GM03348 (cell line): ENCODE results near the gene CASQ2.
A peak's percentile ranks its signal among the peaks of the same experiment; 100 is the strongest.
"Not testable (repeated sequence)": the region's sequence is repeated elsewhere in the genome, so short reads cannot be mapped to it uniquely, and the experiment has no call there.

Experiments used
- DNase-seq: peaks from one replicate; pipeline ENCODE4 v3.0.0; 2012; ENCODE audit warnings: low spot score

Gene CASQ2

DNA sequence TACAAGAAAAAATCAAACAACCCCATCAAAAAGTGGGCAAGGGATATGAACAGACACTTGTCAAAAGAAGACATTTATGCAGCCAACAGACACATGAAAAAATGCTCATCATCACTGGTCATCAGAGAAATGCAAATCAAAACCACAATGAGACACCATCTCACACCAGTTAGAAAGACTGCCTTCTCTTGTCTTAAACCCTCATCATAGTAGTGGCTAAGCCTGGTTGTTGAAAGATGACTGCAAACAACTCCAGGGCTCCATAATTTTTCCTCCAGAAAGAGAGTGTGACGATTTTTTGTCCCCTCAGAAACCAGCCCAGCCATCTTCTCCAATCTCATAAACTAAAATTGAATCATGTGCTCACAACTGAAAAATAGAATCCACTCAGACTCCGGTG lies 12.1 kb upstream of the CASQ2 start:
- DNase-seq: not testable (repeated sequence)

- not testable (repeated sequence) for DNase-seq
These were observed 10.6 kb upstream of the CASQ2 start for GRCh38 chr1:115779075-115779474.

GRCh38 chr1:115771847-115772457 lies 3.4 kb upstream of the CASQ2 start:
- peak; percentile 91 for DNase-seq

DNA sequence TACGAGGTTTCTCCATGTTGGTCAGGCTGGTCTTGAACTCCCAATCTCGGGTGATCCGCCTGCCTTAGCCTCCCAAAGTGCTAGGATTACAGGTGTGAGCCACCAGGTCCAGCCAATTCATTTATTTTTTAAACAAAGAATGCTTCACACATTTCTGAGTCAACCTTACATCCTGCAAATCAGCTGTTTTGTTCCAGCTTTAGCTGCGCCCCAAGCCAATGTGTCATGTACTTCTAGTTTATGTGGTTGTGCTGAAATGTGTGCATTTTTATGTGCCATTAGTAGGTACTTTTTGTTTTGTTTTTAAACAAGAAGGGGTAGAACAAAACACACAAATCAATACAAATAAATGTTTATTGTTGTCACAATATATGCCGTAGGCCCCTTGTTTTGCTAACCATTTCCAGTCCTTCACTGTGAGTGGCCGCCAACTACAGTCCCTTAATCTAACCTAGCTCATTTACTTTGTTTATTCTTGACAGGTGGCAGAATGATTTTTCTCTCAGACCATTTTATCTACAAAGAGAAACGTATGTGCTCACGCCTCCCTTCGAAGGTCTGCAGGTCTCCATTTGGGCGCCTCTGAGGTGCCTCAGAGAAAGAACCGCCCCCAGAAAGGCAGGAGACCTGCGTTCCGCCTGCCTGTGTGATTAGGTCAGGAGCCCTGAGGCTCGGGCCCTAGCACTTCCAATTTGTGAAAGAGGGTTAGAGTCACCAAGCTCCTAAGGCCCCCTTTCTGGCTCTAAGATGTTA lies 2.8 kb upstream of the CASQ2 start:
- DNase-seq: no peak

DNA sequence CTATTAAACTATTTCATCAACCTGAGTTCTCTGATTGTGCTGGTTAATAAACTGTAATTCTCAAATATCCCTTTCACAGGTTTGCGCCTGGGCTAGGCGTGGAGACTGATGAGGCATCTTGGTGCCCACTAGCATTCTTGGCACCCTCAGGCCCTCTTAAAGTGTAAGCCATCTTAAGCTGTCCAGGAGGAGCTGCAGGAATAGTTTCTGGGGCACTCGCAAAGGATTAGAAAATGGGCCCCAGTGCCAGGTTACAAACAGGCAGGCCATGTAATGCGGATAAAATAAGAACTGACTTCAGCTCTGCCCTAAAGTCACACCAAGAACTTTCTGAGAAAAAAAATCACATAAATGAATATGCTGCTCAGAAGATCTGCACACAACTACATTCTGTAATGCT lies 1.1 kb downstream of the CASQ2 start:
- no peak for DNase-seq

DNA sequence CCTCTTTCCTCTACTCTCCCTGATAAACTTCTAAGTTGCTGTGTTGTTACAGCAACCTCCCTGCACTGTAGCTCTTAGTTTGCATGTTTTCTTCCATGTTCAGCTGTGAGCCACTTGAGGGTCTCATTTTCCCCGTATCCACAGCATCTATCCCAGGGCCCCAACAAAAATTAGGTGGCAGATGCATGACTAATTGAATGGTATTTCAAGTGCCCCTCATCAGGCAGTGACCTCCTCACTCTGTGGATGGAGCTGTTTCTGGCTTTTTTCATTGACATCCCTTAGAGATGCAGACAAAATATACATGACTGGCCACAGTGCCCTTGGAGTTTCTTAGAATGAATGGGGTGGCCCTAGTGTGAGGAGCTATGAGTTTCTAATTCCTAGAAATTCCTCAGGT lies 3.4 kb downstream of the CASQ2 start:
- no peak for DNase-seq

DNA sequence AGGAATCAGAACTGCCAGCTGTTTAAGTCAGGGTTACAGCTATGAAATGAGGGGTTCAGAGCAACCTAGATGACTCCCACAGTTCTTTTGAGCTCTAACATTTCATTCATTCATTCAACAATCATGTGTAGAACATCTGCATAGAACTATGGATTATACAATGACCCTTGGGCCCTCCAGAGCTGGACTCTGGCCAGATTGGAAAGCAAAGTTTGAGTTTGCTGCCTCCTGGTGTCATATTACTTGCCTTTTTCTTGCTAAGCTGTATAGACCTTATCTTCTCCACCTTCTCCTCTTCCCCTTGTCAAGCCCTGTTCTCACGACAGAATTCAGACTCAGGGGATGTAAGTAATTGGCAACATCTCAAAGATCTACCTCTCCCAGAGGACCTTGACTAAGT lies 4.0 kb downstream of the CASQ2 start:
- peak; percentile 32 for DNase-seq

- DNase-seq: no peak
These were observed 5.7 kb downstream of the CASQ2 start for GRCh38 chr1:115762779-115763178.

GRCh38 chr1:115761601-115762302 lies 6.8 kb downstream of the CASQ2 start:
- no peak for DNase-seq

GRCh38 chr1:115757856-115758255 lies 10.7 kb downstream of the CASQ2 start:
- no peak for DNase-seq

DNA sequence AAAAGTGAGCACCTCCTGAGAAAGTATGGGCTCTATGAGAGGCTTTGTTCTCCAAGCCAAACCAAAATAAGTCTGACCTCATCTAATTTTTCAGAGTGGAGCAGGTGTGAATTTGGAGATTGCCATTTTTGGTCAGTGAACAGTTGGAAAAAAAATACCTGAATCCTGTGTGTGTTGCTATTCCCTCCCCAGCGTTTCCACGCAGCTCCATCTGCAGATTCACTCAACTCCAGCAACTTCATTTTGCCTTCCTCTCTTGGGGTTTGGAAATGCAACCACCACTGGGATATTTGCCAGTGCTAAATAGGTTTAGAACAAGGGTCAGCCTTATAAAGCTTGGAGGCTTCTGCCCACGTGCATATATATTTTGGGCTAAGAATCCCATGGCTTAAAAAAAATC lies 11.2 kb downstream of the CASQ2 start:
- no peak for DNase-seq

GRCh38 chr1:115755456-115756370 lies 12.8 kb downstream of the CASQ2 start:
- DNase-seq: no peak

DNA sequence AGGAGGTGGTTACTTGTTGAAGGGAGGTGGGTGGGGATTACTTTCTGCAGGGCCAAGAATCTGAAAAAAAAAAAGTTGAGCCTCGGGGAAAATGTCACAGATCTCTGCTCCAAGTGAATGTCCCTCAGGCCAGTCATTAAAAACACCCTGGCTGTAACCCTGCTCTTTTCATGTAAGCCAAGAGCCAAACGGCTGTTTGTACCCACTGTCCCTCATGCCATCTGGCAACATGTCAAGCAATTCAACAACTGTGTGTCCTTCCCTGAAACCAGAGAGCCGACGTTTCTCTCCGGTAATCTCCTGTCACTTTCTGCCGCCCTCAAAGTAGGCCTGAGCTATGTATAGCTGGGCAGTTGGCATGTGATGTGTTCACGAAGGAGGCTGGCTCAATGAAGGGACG lies 14.7 kb downstream of the CASQ2 start:
- DNase-seq: no peak

DNA sequence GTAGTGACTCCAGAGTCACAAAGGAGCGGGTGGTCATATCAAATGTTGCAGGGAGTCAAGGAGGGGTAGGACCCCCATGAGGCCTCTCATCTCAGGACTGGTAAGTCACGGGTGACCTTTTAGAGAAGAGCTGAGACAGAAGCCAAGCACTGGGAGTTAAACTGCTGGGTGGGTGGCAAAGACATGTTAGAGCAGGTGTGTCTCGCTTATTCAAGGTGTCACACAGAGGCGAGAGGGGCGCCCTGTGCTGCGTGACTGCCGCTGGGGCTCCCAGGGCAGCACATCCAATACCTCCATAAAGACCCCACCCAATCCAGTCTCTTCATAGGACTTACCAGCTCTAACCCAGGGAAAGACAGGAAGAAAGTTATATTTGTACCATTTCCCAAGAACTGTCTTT lies 15.2 kb downstream of the CASQ2 start:
- no peak for DNase-seq

- no peak for DNase-seq
These were observed 19.9 kb downstream of the CASQ2 start for GRCh38 chr1:115748401-115749150.

DNA sequence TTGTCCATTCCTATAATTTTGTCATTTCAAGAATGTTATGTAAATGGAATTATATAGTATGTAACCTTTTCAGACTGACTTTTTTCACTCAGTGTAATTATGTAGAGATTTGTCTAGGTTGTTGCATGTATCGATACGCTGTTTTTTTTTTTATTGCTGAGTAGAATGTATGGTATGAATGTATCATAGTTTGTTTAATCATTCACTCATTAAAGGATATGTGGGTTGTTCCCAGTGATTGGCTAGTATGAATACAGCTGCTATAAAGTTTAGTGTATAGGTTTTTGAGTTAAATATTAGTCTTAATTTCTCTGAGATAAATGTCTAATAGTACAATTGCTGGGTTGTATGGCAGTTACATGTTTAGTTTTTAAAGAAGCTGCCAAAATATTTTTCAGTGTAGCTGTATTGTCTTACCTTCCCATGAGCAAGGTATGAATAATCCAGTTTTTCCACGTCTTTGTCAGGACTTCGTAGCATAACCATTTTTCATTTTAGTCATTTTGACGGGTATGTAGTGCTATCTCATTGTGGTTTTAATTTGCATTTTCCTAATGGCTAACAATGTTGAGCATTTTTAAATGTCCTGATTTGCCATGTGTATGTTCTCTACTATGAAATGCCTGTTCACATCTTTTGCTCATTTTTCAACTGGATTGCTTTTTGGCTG lies 22.4 kb downstream of the CASQ2 start:
- DNase-seq: no peak

DNA sequence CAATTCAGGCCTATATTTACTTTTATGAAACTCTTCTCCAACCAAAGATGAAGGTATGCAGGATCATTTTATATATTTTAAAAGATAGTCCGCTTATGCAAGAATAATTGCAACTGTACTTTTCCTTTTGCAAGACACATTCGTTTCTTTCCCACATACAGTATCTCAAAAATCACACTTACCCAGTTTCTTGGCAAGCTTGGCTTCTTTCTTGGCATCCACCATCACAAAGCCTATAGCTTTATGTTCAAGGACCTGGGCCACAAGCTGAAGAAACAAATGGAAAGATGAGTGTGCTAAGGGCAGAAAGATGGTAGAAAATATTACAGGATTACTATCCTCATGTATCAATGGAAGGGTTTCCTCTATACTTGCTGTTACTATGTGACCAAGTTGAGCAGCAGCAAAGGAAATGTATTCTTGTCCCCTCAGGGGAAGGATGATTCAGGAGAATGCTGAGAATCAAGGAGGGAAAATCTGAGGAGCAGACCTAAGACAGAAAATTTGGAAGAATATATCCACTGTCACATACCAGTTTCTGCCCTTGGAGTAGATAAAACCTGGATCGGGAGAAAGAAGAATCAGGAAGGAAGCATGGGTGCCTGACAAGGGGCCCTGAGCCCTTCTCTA lies 23.8 kb downstream of the CASQ2 start:
- DNase-seq: no peak

DNA sequence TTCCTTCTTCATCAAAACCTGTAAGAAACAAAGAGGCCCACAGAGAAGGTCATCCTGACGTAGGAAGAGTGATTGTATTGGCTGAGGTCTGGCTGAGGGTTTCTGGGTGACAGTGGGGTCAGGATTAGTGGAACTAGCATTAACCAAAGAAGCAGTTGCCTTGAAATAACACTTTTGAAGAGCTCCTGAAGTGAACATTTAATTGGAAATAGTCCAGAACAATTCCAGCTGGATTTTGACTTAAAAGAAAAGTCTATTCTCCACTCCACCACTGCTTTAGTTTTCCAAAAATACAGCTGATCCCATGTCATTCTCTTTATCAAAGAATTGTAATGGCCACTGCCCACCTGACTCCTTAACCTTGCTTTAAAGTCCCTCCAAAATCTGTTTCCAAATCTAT lies 27.7 kb downstream of the CASQ2 start:
- DNase-seq: no peak

DNA sequence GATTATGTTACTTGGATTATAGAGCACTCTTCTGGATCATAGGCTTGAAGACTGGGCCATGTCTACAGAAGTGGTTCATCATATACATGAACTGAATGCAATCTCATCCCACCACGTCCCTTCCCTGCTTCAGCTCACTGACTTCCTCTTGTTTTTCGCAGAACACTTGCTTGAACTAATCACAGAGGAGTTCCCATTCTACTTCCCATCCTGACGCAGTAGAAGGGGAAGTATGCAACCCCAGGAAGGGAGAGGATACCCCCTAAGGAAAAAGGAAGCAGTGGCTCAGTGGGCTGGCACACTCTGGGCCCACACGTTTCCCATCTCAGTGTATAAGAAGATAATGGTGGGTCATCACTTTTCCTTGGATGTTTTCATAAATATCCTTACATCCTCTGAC lies 36.2 kb downstream of the CASQ2 start:
- DNase-seq: no peak

GRCh38 chr1:115729756-115730155 lies 38.8 kb downstream of the CASQ2 start:
- DNase-seq: no peak

- no peak for DNase-seq
These were observed 40.2 kb downstream of the CASQ2 start for GRCh38 chr1:115728341-115728740.
